ENCODE results near the gene PCBP4.

PCBP4 gene

DNA sequence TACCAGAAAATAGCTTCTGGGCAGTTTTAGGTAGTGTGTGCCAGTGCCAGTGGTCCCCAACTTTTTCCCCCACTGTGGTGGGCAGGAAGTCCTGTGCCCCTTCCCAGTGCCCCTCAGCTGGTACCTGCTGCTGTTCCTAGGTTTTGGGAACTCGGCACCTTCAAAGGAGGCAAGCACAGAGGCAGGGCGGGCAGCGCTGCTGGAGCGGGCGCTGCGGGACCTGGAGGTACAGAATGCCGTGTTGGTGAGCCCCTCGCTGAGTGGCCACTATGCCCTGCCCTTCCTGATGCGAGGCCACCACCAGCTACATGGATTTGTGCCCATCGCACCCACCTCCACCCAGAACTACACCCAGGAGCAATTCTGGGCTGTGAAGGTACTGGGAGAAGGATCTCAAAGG is 13.0 kb upstream of the PCBP4 start:
- Histone ChIP-seq H3K4me3 (ENCODE audit: low read length) (no peak overlapping the region), H3K9ac (ENCODE audit: low read length) (no peak overlapping the region), H3K4me1 (ENCODE audit: control insufficient read depth, insufficient read depth, low read length) (peaks cover 33% of the 10 kb centered on the region), H3K9me3 (ENCODE audit: control insufficient read depth, low read length) (no peaks in the 10 kb centered on the region), H3K27me3 (replicated peaks; ENCODE audit: control insufficient read depth, insufficient read depth, low read length) (no peaks in the 10 kb centered on the region), H3K36me3 (ENCODE audit: control insufficient read depth, insufficient read depth, low read length, severe bottlenecking) (peaks cover 7% of the 10 kb centered on the region)
- DNase-seq (ENCODE audit: low read depth), result no peak

DNA sequence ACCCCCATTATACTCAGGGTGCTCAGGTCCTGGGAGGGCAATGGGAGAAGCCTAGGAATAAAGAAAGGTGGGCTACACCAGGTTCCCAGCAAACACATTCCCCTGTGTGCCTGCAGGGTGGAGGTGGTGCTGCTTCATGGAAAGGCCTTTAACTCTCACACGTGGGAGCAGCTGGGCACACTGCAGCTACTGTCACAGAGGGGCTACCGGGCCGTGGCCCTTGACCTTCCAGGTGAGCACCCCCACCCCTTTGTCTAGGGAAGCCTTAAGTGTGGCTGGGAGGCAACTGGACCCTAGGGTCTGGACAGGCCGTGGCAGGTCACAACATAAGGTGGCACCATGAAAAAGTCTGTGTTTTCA is 10.9 kb upstream of the PCBP4 start:
- Histone ChIP-seq H3K27me3 (replicated peaks; ENCODE audit: control insufficient read depth, insufficient read depth, low read length) (no peaks in the 10 kb centered on the region), H3K9me3 (ENCODE audit: control insufficient read depth, low read length) (no peaks in the 10 kb centered on the region), H3K36me3 (ENCODE audit: control insufficient read depth, insufficient read depth, low read length, severe bottlenecking) (peaks cover 7% of the 10 kb centered on the region), H3K4me1 (ENCODE audit: control insufficient read depth, insufficient read depth, low read length) (peaks cover 25% of the 10 kb centered on the region), H3K9ac (ENCODE audit: low read length) (no peak overlapping the region), H3K4me3 (ENCODE audit: low read length) (no peak overlapping the region)
- DNase-seq (ENCODE audit: low read depth), result no peak

DNA sequence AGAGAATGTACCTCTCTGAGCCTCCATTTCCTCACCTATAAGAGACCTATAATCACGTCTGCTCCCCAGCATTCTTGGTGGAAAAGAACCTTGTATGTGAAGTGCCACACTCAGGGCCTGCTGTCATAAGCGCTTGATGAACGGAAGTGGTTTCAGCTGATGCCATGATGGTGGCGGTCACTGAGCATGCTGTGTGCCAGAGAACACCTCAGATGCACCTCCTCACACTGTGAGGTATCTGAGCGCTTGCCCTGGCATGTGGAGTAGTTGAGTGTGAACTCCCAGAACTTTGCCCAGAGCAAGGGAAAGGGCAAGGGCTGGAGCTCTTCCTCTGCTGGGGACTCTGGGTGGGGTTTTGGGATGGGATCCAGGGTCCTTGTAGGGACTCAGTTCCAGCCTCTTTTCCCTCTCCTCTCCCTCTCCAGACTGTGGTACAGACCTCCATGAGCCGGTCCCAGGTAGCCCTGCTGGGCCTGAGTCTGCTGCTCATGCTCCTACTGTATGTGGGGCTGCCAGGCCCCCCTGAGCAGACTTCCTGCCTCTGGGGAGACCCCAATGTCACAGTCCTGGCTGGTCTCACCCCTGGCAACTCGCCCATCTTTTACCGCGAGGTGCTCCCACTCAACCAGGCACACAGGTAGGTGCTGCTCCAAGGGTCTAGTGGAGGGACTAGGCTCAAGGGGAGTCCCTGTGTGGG is 10.3 kb upstream of the PCBP4 start:
- H3K4me3 ChIP-seq (ENCODE audit: low read length), result no peak overlapping the region
- no peak overlapping the region for H3K9ac ChIP-seq (ENCODE audit: low read length)
- no peaks in the 10 kb centered on the region for H3K27me3 ChIP-seq (replicated peaks; ENCODE audit: control insufficient read depth, insufficient read depth, low read length)
- H3K9me3 ChIP-seq (ENCODE audit: control insufficient read depth, low read length), result no peaks in the 10 kb centered on the region
- no peak for DNase-seq (ENCODE audit: low read depth)
- peaks cover 7% of the 10 kb centered on the region for H3K36me3 ChIP-seq (ENCODE audit: control insufficient read depth, insufficient read depth, low read length, severe bottlenecking)
- peaks cover 24% of the 10 kb centered on the region for H3K4me1 ChIP-seq (ENCODE audit: control insufficient read depth, insufficient read depth, low read length)

DNA sequence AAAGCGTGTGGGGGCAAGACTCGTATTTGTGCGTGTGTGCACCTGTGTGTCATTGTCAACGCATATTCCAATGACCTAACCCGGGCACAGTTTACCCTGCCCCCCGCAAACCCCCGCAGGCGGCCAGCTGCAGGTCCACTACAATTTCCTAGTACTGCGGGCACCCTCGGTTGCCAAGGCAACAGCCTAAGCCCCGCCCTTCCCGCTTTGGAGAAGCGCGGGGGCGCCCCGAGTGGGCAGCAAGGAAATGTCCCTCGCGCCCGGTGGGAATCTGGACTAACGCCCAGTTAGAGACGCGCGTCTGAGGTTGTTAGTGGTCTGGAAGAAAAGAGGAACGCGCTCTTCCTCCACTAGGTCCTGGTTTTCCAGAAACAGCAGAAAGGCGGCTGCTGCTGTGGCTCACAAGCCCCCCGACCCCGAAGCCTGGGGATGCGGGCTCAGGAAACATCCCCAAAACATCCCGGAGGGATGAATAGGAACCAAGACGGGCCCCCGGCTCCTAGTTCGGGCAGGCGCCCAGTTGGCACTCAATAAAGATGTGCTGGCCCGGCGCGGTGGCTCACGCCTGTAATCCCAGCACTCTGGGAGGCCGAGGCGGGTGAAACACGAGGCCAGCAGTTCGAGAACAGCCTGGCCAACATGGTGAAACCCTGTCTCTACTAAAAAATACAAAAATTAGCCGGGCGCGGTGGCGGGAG is 8.7 kb upstream of the PCBP4 start:
- DNase-seq (ENCODE audit: low read depth), result peak; percentile 73
- peaks cover 17% of the 10 kb centered on the region for H3K4me1 ChIP-seq (ENCODE audit: control insufficient read depth, insufficient read depth, low read length)
- peaks cover 13% of the 10 kb centered on the region for H3K36me3 ChIP-seq (ENCODE audit: control insufficient read depth, insufficient read depth, low read length, severe bottlenecking)
- no peaks in the 10 kb centered on the region for H3K9me3 ChIP-seq (ENCODE audit: control insufficient read depth, low read length)
- H3K27me3 ChIP-seq (replicated peaks; ENCODE audit: control insufficient read depth, insufficient read depth, low read length), result no peaks in the 10 kb centered on the region
- peak overlapping the region; percentile 96 for H3K9ac ChIP-seq (ENCODE audit: low read length)
- H3K4me3 ChIP-seq (ENCODE audit: low read length), result peak overlapping the region; percentile 97

DNA sequence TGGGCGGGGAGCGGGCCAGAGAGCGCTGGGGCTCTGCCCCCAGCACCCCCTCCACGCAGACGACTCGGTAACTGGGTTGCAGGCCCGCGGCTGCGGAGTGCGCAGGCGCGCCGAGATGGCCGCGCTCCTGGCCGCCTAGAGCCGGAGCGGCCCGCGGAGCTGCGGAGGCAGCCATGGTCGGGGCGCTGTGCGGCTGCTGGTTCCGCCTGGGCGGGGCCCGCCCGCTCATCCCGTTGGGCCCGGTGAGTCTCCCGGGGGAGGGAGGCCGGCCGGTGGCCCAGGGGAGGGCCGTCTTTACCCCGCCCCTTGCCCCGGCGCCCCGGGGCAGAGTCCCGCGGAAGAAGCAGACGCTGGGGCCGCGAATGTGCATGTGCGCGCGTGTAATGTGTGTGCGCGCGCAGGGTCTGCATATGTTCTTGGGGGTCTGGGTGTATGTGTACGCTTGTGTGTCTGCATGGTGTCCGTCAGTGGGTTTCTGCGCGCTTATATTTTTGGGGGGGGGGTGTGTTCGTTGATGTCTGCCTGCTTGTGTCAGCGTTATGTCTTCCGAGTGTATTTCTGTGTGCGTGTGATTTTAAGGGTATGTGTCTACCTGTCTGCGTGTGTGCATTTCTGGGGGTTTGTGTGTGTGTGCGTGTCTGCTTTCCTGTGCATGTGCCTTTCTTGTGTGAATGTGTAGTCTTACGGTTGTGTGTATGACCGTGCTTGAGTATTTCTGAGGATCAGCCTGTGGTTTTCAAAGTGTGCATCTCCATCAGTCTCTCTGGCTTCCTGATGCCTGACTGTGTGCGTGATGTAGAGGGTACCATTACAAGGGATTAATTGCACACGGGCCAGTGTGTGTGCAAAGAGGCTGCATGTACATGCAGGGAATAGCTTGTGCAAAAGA is 8.0 kb upstream of the PCBP4 start, which contains the start of gene ABHD14A:
TSS of gene ABHD14A (plus strand) at position 102 of the 889 bp plus-strand sequence. CDS start at position 174, 72 bp downstream.
- H3K4me3 ChIP-seq (ENCODE audit: low read length), result peak within 1 kb of the TSS; percentile 97
- no peaks in the 10 kb centered on the region for H3K9me3 ChIP-seq (ENCODE audit: control insufficient read depth, low read length)
- H3K9ac ChIP-seq (ENCODE audit: low read length), result peak within 1 kb of the TSS; percentile 96
- H3K27me3 ChIP-seq (replicated peaks; ENCODE audit: control insufficient read depth, insufficient read depth, low read length), result no peaks in the 10 kb centered on the region
- DNase-seq (ENCODE audit: low read depth), result peak; percentile 85
- peaks cover 7% of the 10 kb centered on the region for H3K36me3 ChIP-seq (ENCODE audit: control insufficient read depth, insufficient read depth, low read length, severe bottlenecking)
- H3K4me1 ChIP-seq (ENCODE audit: control insufficient read depth, insufficient read depth, low read length), result peaks cover 17% of the 10 kb centered on the region

DNA sequence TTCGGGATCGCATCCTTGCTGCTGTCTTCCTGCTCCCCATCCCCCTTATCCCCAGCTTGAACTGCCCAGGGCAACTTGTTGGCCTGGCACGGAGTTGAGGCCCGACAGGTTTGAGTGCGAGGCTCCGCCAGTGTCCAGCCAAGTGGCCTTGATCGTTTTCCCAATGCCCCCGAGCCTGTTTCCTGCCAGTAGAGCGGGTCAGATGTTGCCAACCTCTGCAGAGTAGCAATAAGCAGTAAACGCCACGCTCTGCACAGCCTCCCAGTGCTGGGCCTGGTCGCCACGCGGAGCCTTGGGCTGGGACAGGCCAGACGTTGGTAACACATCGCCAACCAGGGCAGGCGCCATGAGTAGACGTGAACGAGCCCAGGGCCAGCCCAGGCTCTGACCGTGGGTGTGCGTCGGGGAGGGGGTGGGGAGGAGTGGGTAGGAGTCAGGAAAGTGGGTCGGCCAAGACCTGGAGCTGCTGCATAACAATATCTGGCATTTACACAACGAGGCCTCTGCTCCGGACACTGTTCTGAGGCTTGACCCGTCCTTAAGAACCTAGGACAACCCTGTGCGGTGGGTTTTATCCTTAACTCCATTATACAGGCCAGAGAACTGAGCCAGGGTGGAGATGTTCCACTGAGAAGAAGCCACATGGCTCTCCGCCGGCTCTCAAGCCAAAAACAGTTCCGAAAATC is 7.2 kb upstream of the PCBP4 start:
- Histone ChIP-seq H3K9ac (ENCODE audit: low read length) (peak overlapping the region; percentile 96), H3K4me3 (ENCODE audit: low read length) (peak overlapping the region; percentile 97), H3K36me3 (ENCODE audit: control insufficient read depth, insufficient read depth, low read length, severe bottlenecking) (peaks cover 7% of the 10 kb centered on the region), H3K4me1 (ENCODE audit: control insufficient read depth, insufficient read depth, low read length) (peaks cover 17% of the 10 kb centered on the region), H3K9me3 (ENCODE audit: control insufficient read depth, low read length) (no peaks in the 10 kb centered on the region), H3K27me3 (replicated peaks; ENCODE audit: control insufficient read depth, insufficient read depth, low read length) (no peaks in the 10 kb centered on the region)
- DNase-seq (ENCODE audit: low read depth), result no peak

DNA sequence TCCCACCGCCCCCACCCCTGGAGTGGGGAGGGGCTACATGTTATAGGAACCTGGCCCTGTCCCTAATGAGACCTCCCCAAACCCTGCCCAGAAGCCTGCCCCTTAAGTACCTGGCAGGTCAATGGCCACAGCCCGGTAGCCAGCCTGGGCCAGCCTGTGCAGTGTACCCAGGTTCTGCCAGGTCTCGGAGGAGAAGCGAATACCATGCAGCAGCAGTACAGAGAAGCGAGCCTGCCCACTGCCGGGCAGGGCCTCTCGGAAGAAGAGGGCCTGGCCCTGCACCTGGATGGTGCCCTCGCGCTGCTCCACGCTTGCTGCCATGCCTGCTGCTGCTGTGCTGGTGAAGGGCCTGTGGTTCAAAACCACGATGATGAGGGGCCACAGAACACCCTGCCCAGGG is 4.1 kb upstream of the PCBP4 start:
- no peak overlapping the region for H3K4me3 ChIP-seq (ENCODE audit: low read length)
- H3K9me3 ChIP-seq (ENCODE audit: control insufficient read depth, low read length), result no peaks in the 10 kb centered on the region
- H3K27me3 ChIP-seq (replicated peaks; ENCODE audit: control insufficient read depth, insufficient read depth, low read length), result no peaks in the 10 kb centered on the region
- H3K36me3 ChIP-seq (ENCODE audit: control insufficient read depth, insufficient read depth, low read length, severe bottlenecking), result peaks cover 7% of the 10 kb centered on the region
- DNase-seq (ENCODE audit: low read depth), result no peak
- no peak overlapping the region for H3K9ac ChIP-seq (ENCODE audit: low read length)
- H3K4me1 ChIP-seq (ENCODE audit: control insufficient read depth, insufficient read depth, low read length), result peaks cover 25% of the 10 kb centered on the region

DNA sequence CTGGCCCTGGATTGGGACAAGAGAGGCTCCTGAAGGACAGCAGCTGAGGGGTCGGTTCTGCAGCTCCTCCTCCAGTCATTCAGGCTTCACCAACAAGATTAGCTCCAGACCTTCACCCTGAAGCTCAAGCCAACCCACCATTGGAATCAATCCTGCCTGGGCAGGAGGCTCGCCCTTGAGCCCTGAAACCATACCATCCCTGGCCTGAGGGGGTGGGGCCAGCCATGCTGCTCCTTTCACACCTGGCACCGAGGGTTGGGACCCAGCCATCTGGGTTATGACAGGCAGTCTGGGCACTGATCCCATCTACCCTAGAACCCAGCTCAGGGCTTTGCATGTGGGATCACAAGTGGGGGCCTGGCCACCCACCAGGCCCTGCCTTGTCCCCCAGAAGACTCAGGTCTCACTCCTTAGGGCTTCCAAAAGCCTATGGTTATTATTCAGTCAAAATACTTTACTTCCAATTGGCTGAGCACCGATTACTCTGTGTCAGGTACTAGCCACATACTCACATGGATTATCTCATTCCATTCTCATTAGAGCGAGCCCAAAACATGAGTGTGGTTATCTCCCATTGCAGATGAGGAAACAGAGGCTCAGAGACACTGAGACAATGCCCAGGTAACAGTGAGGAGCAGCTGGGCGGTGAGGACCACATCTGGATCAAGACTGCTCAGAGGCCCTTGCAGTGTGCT is 3.5 kb upstream of the PCBP4 start:
- DNase-seq (ENCODE audit: low read depth), result no peak
- no peak overlapping the region for H3K4me3 ChIP-seq (ENCODE audit: low read length)
- H3K27me3 ChIP-seq (replicated peaks; ENCODE audit: control insufficient read depth, insufficient read depth, low read length), result no peaks in the 10 kb centered on the region
- H3K9me3 ChIP-seq (ENCODE audit: control insufficient read depth, low read length), result no peaks in the 10 kb centered on the region
- no peak overlapping the region for H3K9ac ChIP-seq (ENCODE audit: low read length)
- peaks cover 7% of the 10 kb centered on the region for H3K36me3 ChIP-seq (ENCODE audit: control insufficient read depth, insufficient read depth, low read length, severe bottlenecking)
- H3K4me1 ChIP-seq (ENCODE audit: control insufficient read depth, insufficient read depth, low read length), result peaks cover 24% of the 10 kb centered on the region

DNA sequence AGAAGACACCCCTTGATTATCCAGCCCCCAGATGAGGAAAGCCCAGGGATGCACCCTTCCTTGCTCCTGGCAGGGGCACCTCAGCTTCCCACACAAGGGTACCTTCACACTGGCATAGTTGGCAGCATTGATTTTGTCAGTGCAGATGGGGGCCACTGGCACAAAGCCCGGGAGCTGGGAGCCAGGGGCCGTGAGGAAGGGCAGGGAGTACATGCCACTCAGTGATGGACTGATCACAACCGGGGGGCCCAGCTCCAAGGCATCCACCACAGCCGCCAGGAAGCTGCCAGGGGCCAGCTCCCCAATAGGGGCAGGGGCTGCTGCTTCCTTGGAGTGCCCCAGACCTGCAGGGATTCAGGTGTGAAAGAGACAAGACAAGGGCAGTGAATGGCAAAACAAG is 2.6 kb upstream of the PCBP4 start:
- H3K4me1 ChIP-seq (ENCODE audit: control insufficient read depth, insufficient read depth, low read length), result peaks cover 19% of the 10 kb centered on the region
- no peak for DNase-seq (ENCODE audit: low read depth)
- peaks cover 7% of the 10 kb centered on the region for H3K36me3 ChIP-seq (ENCODE audit: control insufficient read depth, insufficient read depth, low read length, severe bottlenecking)

DNA sequence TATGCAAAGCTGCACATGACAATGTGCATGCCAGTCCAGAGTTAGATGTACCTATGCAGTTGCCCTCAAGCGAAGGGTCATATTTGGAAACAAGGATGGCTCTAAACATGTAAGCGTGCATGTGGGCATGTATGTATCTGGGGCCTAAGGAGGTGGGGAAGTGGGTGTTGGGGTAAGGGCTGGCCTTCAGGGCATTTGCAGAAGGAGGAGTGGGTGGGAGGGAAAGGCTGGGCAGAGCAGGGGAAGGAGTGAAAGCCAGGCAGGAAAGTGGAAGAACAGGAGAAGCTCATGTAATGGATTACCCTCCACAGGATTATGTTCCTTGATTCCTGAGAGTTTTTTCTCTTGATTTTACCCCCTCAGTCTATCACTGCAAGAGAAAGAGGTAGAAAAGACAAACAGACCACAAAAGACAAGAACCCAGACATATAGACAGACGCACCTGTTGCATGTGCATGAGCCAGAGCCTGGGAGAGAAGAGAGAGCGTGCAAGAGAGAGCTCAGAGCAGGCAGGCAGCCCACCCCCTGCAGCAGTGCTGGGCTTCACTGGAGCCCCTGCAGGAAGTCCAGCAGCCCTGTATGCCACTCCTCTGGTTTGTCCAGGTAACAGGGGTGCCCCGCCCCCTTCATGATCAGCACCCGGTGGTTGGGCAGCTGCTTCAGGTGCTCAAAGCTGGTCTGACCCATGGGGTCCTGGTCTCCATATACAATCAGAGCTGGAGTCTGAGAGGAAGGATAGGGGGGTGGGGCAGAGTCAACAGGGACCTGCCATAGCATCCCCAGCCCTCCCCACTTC is 1.8 kb upstream of the PCBP4 start:
- Histone ChIP-seq H3K9me3 (ENCODE audit: control insufficient read depth, low read length) (no peaks in the 10 kb centered on the region), H3K27me3 (replicated peaks; ENCODE audit: control insufficient read depth, insufficient read depth, low read length) (no peaks in the 10 kb centered on the region), H3K4me1 (ENCODE audit: control insufficient read depth, insufficient read depth, low read length) (peaks cover 12% of the 10 kb centered on the region), H3K9ac (ENCODE audit: low read length) (no peak overlapping the region), H3K4me3 (ENCODE audit: low read length) (no peak overlapping the region), H3K36me3 (ENCODE audit: control insufficient read depth, insufficient read depth, low read length, severe bottlenecking) (peaks cover 7% of the 10 kb centered on the region)
- DNase-seq (ENCODE audit: low read depth), result no peak

More for the DNA sequence above, 2.6 kb upstream of the PCBP4 start:
- H3K27me3 ChIP-seq (replicated peaks; ENCODE audit: control insufficient read depth, insufficient read depth, low read length), result no peaks in the 10 kb centered on the region
- no peak overlapping the region for H3K4me3 ChIP-seq (ENCODE audit: low read length)
- H3K9me3 ChIP-seq (ENCODE audit: control insufficient read depth, low read length), result no peaks in the 10 kb centered on the region
- no peak overlapping the region for H3K9ac ChIP-seq (ENCODE audit: low read length)
